GM12878 (cell line): ENCODE results near the gene TATDN2.

ENCODE experiments used
- CREB1 ChIP-seq: IDR thresholded peaks from 2 replicates; pipeline ENCODE4 v1.6.1; 2012; ENCODE audit warnings: low read depth, mild to moderate bottlenecking, inconsistent platforms
- TF ChIP-seq, protein P1 (sequence below): IDR thresholded peaks from 2 replicates; pipeline ENCODE4 v1.6.1; 2012; ENCODE audit warnings: mild to moderate bottlenecking, low read depth, low read length

DNA sequence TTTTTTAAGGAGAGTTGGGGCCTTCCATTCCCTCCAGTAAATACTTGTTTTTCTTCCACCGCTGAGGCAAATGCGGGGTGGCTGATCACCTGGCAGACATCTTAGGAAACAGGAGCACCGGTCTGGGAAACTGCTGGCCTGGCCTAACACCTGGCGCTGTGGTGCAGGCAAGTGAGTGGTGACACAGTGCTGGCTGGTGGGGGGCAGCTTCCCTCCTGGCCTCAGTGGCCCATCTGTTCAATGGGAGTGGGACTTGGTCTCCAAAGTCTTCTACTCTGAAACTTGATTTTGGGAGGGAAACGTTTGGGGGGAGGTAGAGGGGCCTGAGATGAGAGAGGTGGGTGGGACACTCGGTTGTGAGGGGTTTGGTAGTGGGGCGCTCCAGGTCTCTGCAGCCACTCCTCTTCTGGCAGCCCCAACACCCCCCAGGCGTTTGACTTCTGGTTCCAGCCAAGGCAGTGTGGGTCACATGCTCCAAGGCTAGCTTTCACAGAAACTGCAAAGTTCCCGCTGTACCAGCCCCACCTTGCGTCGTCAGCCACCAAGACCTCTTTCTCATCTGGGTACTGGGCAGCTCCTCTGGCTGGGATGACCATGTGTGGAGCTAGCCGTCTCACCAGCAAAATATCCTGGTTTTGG is 39.8 kb downstream of the TATDN2 start:
- TF ChIP-seq CREB1 = no peak
- TF ChIP-seq, protein P1, sequence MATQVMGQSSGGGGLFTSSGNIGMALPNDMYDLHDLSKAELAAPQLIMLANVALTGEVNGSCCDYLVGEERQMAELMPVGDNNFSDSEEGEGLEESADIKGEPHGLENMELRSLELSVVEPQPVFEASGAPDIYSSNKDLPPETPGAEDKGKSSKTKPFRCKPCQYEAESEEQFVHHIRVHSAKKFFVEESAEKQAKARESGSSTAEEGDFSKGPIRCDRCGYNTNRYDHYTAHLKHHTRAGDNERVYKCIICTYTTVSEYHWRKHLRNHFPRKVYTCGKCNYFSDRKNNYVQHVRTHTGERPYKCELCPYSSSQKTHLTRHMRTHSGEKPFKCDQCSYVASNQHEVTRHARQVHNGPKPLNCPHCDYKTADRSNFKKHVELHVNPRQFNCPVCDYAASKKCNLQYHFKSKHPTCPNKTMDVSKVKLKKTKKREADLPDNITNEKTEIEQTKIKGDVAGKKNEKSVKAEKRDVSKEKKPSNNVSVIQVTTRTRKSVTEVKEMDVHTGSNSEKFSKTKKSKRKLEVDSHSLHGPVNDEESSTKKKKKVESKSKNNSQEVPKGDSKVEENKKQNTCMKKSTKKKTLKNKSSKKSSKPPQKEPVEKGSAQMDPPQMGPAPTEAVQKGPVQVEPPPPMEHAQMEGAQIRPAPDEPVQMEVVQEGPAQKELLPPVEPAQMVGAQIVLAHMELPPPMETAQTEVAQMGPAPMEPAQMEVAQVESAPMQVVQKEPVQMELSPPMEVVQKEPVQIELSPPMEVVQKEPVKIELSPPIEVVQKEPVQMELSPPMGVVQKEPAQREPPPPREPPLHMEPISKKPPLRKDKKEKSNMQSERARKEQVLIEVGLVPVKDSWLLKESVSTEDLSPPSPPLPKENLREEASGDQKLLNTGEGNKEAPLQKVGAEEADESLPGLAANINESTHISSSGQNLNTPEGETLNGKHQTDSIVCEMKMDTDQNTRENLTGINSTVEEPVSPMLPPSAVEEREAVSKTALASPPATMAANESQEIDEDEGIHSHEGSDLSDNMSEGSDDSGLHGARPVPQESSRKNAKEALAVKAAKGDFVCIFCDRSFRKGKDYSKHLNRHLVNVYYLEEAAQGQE = no peak
